ENCODE results near the gene METTL26. TPM values are rescaled to one million over a fixed set of nuclear protein-coding genes. Genes with fewer than 3 reads are reported as not detected.

Gene METTL26
- total and polyA plus RNA-seq, 2 of the 8 experiments (the other 6 are each of a cell fraction or from before 2014, with no cell fraction given), result 100 to 186 TPM

DNA sequence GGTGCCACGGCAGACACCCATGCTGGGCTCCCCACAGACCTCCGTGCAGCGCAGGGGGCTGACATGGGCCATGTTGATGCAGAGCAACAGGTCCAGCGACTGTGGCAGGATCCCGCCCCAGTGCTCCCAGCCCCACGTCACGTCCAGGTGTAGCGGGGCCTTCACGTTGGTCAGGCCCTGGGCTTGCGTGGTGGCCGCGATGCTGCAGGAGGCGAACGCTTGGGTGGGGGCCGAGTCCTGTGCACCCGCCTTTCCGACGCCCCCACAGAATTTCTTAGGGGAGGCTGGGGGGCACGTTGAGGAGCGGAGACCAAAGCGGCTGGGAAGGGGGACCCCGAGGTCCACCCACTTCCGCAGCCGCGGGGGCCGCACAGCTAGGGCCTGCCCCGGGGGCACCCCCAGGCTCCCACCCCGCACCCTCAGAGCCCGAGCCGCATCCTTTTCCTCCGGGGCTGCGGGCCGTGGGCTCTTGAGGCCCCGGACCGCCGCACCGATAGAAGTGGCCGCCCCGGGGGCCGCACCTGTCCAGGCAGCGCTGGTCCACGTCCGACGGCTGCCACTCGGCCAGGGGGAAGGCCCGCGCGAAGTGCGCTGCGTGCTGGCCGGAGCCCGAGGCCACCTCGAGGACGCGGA, 416 bp downstream of the METTL26 start (continued):
- TF ChIP-seq, protein P1, sequence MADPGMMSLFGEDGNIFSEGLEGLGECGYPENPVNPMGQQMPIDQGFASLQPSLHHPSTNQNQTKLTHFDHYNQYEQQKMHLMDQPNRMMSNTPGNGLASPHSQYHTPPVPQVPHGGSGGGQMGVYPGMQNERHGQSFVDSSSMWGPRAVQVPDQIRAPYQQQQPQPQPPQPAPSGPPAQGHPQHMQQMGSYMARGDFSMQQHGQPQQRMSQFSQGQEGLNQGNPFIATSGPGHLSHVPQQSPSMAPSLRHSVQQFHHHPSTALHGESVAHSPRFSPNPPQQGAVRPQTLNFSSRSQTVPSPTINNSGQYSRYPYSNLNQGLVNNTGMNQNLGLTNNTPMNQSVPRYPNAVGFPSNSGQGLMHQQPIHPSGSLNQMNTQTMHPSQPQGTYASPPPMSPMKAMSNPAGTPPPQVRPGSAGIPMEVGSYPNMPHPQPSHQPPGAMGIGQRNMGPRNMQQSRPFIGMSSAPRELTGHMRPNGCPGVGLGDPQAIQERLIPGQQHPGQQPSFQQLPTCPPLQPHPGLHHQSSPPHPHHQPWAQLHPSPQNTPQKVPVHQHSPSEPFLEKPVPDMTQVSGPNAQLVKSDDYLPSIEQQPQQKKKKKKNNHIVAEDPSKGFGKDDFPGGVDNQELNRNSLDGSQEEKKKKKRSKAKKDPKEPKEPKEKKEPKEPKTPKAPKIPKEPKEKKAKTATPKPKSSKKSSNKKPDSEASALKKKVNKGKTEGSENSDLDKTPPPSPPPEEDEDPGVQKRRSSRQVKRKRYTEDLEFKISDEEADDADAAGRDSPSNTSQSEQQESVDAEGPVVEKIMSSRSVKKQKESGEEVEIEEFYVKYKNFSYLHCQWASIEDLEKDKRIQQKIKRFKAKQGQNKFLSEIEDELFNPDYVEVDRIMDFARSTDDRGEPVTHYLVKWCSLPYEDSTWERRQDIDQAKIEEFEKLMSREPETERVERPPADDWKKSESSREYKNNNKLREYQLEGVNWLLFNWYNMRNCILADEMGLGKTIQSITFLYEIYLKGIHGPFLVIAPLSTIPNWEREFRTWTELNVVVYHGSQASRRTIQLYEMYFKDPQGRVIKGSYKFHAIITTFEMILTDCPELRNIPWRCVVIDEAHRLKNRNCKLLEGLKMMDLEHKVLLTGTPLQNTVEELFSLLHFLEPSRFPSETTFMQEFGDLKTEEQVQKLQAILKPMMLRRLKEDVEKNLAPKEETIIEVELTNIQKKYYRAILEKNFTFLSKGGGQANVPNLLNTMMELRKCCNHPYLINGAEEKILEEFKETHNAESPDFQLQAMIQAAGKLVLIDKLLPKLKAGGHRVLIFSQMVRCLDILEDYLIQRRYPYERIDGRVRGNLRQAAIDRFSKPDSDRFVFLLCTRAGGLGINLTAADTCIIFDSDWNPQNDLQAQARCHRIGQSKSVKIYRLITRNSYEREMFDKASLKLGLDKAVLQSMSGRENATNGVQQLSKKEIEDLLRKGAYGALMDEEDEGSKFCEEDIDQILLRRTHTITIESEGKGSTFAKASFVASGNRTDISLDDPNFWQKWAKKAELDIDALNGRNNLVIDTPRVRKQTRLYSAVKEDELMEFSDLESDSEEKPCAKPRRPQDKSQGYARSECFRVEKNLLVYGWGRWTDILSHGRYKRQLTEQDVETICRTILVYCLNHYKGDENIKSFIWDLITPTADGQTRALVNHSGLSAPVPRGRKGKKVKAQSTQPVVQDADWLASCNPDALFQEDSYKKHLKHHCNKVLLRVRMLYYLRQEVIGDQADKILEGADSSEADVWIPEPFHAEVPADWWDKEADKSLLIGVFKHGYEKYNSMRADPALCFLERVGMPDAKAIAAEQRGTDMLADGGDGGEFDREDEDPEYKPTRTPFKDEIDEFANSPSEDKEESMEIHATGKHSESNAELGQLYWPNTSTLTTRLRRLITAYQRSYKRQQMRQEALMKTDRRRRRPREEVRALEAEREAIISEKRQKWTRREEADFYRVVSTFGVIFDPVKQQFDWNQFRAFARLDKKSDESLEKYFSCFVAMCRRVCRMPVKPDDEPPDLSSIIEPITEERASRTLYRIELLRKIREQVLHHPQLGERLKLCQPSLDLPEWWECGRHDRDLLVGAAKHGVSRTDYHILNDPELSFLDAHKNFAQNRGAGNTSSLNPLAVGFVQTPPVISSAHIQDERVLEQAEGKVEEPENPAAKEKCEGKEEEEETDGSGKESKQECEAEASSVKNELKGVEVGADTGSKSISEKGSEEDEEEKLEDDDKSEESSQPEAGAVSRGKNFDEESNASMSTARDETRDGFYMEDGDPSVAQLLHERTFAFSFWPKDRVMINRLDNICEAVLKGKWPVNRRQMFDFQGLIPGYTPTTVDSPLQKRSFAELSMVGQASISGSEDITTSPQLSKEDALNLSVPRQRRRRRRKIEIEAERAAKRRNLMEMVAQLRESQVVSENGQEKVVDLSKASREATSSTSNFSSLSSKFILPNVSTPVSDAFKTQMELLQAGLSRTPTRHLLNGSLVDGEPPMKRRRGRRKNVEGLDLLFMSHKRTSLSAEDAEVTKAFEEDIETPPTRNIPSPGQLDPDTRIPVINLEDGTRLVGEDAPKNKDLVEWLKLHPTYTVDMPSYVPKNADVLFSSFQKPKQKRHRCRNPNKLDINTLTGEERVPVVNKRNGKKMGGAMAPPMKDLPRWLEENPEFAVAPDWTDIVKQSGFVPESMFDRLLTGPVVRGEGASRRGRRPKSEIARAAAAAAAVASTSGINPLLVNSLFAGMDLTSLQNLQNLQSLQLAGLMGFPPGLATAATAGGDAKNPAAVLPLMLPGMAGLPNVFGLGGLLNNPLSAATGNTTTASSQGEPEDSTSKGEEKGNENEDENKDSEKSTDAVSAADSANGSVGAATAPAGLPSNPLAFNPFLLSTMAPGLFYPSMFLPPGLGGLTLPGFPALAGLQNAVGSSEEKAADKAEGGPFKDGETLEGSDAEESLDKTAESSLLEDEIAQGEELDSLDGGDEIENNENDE (IDR thresholded peaks at IDR 0.05; ENCODE audit: insufficient replicate concordance, low read length), result no peak
- TF ChIP-seq JUND (IDR thresholded peaks at IDR 0.05; ENCODE audit: low read length) (no peak), CHD1 (IDR thresholded peaks at IDR 0.05; ENCODE audit: low read depth, low read length) (no peak), HDAC6 (IDR thresholded peaks at IDR 0.05; ENCODE audit: low read depth, low read length) (no peak), SP4 (IDR thresholded peaks at IDR 0.05; ENCODE audit: low read length) (no peak), TAF1 (IDR thresholded peaks at IDR 0.05; ENCODE audit: low read depth, low read length) (no peak), POLR2AphosphoS5 (IDR thresholded peaks at IDR 0.05; ENCODE audit: low read depth, low read length) (no peak), RFX5 (IDR thresholded peaks at IDR 0.05; ENCODE audit: borderline replicate concordance, low read depth, low read length) (no peak), KDM5A (IDR thresholded peaks at IDR 0.05; ENCODE audit: low read length) (no peak), BRCA1 (IDR thresholded peaks at IDR 0.05; ENCODE audit: low read depth, low read length) (no peak), CEBPB (IDR thresholded peaks at IDR 0.05; ENCODE audit: low read depth, low read length) (no peak), NRF1 (IDR thresholded peaks at IDR 0.05; ENCODE audit: low read depth, low read length) (no peak)

Measured in H1 (cell line).